HepG2 (cell line): Measurements from ENCODE around the gene NISCH. TPM values are rescaled to one million over a fixed set of nuclear protein-coding genes. Genes with fewer than 3 reads are reported as not detected.

Experiments
- BHLHE40 ChIP-seq: IDR thresholded peaks from 2 replicates; pipeline ENCODE4 v1.6.1; 2011; ENCODE audit warnings: low read length, improper control_type of control experiment
- CEBPG ChIP-seq: IDR thresholded peaks from 2 replicates; pipeline ENCODE4 v1.6.1; 2016
- GATAD1 ChIP-seq: IDR thresholded peaks from 2 replicates; pipeline ENCODE4 v1.6.1; 2016; ENCODE audit warnings: missing genetic modification reagents, missing compliant biosample characterization
- HNF4G ChIP-seq, 2 experiments: sonication (generic) in 1 of 2; formaldehyde crosslinking in 1 of 2; IDR thresholded peaks; 2 replicates each; pipeline versions ENCODE4 v1.4.0 to v1.6.1; 2011 to 2020; ENCODE audit warnings: borderline replicate concordance in 2 of 2, low read depth in 2 of 2, mild to moderate bottlenecking in 2 of 2, low read length in 1 of 2, missing genetic modification reagents in 1 of 2, moderate library complexity in 1 of 2
- IKZF4 ChIP-seq: sonication (generic); formaldehyde crosslinking; IDR thresholded peaks from 2 replicates; pipeline ENCODE4 v1.5.1; 2020; ENCODE audit warnings: borderline replicate concordance, mild to moderate bottlenecking, low read depth, missing genetic modification reagents; ENCODE audit errors: not compliant biosample characterization
- MED13 ChIP-seq: sonication (generic); formaldehyde crosslinking; IDR thresholded peaks from 2 replicates; pipeline ENCODE4 v1.5.0; 2020; ENCODE audit warnings: missing genetic modification reagents
- PRPF4 ChIP-seq: fragments of 200-400 bp; formaldehyde crosslinking; IDR thresholded peaks from 2 replicates; pipeline ENCODE4 v1.6.1; 2016; ENCODE audit warnings: low read length, low read depth; ENCODE audit not compliant: poor library complexity, severe bottlenecking
- TEAD2 ChIP-seq: sonication (generic); formaldehyde crosslinking; IDR thresholded peaks from 2 replicates; pipeline ENCODE4 v1.9.0; 2021; ENCODE audit warnings: missing genetic modification reagents
- ZNF292 ChIP-seq: sonication (generic); formaldehyde crosslinking; IDR thresholded peaks from 2 replicates; pipeline ENCODE4 v1.8.1; 2022; ENCODE audit warnings: mild to moderate bottlenecking, low read depth, missing genetic modification reagents, borderline replicate concordance
- polyA plus RNA-seq, 8 experiments: library from polyadenylated mRNA; depleted of rRNA in 3 of 8; stranded (reverse) in 7 of 8; unstranded in 1 of 8; fragments of >200 nt; fragmentation: Illumina TruSeq in 4 of 8; extraction: Trizol in 4 of 8; gene quantifications; 2 replicates each; pipeline versions ENCODE4 v1.2.1 to v1.2.3, GENCODE V29; 2011 to 2016; ENCODE audit warnings: low read depth in 4 of 8, missing spikeins in 1 of 8, mixed read lengths in 1 of 8; ENCODE audit not compliant: insufficient read depth in 1 of 8
- total RNA-seq, 5 experiments: library from RNA; depleted of rRNA; stranded (reverse); fragments of >200 nt; fragmentation: Illumina TruSeq; extraction: Trizol; gene quantifications; 2 replicates each; pipeline ENCODE4 v1.2.3, GENCODE V29; 2016; ENCODE audit warnings: low read depth in 1 of 5
- TF ChIP-seq, protein P1 (sequence below): sonication (generic); formaldehyde crosslinking; IDR thresholded peaks from 2 replicates; pipeline ENCODE4 v1.4.0; 2020; ENCODE audit warnings: missing genetic modification reagents
- TF ChIP-seq, protein P2 (sequence below): sonication (generic); formaldehyde crosslinking; IDR thresholded peaks from 2 replicates; pipeline ENCODE4 v1.4.0; 2020; ENCODE audit warnings: missing genetic modification reagents
- TF ChIP-seq, protein P3 (sequence below): sonication (generic); formaldehyde crosslinking; IDR thresholded peaks from 2 replicates; pipeline ENCODE4 v1.4.0; 2020; ENCODE audit warnings: mild to moderate bottlenecking, missing genetic modification reagents
- TF ChIP-seq, protein P4 (sequence below): sonication (generic); formaldehyde crosslinking; IDR thresholded peaks from 2 replicates; pipeline ENCODE4 v1.9.0; 2022; ENCODE audit warnings: missing genetic modification reagents, mild to moderate bottlenecking, borderline replicate concordance

The NISCH gene
- total and polyA plus RNA-seq, 2 of the 13 experiments (the other 11 are each of a cell fraction or from before 2014, with no cell fraction given), result 27.0 to 47.6 TPM

DNA sequence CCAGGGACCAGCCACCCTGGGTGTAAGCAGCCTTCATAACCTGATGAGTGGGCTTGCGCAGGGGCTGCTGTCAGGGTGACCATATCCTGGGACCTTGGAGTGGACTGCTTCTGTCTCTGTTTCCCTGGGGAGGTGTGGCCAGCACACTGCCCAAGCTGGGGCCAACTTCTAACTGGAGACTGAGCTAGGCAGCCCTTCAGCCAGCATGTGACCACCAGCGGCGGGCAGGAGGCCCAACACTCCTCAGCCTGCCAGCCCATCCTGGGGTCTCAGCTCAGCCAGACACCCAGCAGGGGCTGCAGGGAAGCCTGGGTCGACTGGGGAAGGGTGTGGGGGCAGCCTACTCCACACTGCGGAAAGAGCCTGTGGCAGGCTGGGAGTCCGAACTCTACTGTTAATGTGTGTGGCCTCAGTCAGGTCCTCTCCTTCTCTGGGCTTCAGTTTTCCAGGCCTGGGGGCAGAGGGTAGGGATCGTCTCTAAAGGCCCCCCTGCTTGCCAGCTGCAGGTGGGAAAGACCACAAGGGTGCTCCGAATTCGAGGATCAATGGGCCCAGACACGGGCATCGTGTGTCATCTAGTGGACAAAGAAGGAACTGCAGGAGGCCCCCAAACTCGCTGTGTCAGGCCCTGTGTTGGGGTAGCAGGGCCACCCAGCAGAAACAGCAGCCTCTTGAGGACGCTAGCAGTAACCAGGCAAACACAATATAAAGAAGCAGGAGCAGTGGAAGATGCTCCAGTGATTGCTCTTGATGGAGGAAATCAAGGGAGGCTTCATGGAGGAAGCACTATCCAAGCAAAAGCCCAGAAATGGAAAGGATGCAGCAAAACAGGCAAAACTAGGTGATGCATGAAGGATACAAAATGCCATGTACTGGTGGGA is 8.5 kb upstream of the NISCH start (continued):
- TF ChIP-seq HNF4G (IDR thresholded peaks at IDR 0.05; ENCODE audit: borderline replicate concordance, low read depth, low read length), result no peak
- peak; percentile 32; the same call in 1 of the 2 replicates for TF ChIP-seq HNF4G (CRISPR knock-in tag; IDR thresholded peaks at IDR 0.05; ENCODE audit: borderline replicate concordance, low read depth)
- TF ChIP-seq, protein P1, sequence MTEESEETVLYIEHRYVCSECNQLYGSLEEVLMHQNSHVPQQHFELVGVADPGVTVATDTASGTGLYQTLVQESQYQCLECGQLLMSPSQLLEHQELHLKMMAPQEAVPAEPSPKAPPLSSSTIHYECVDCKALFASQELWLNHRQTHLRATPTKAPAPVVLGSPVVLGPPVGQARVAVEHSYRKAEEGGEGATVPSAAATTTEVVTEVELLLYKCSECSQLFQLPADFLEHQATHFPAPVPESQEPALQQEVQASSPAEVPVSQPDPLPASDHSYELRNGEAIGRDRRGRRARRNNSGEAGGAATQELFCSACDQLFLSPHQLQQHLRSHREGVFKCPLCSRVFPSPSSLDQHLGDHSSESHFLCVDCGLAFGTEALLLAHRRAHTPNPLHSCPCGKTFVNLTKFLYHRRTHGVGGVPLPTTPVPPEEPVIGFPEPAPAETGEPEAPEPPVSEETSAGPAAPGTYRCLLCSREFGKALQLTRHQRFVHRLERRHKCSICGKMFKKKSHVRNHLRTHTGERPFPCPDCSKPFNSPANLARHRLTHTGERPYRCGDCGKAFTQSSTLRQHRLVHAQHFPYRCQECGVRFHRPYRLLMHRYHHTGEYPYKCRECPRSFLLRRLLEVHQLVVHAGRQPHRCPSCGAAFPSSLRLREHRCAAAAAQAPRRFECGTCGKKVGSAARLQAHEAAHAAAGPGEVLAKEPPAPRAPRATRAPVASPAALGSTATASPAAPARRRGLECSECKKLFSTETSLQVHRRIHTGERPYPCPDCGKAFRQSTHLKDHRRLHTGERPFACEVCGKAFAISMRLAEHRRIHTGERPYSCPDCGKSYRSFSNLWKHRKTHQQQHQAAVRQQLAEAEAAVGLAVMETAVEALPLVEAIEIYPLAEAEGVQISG (CRISPR knock-in tag), result peak; percentile 39; the same call in 1 of the 2 replicates
- TF ChIP-seq CEBPG (CRISPR knock-in tag), result no peak
- no peak for TF ChIP-seq BHLHE40
- no peak for TF ChIP-seq PRPF4
- TF ChIP-seq, protein P2, sequence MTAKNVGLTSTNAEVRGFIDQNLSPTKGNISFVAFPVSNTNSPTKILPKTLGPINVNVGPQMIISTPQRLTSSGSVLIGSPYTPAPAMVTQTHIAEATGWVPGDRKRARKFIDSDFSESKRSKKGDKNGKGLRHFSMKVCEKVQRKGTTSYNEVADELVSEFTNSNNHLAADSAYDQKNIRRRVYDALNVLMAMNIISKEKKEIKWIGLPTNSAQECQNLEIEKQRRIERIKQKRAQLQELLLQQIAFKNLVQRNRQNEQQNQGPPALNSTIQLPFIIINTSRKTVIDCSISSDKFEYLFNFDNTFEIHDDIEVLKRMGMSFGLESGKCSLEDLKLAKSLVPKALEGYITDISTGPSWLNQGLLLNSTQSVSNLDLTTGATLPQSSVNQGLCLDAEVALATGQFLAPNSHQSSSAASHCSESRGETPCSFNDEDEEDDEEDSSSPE, result 0 out of 2 replicates have a peak, but pooled peaks have one; percentile 46
- TF ChIP-seq IKZF4 (CRISPR knock-in tag), result no peak
- TF ChIP-seq, protein P3, sequence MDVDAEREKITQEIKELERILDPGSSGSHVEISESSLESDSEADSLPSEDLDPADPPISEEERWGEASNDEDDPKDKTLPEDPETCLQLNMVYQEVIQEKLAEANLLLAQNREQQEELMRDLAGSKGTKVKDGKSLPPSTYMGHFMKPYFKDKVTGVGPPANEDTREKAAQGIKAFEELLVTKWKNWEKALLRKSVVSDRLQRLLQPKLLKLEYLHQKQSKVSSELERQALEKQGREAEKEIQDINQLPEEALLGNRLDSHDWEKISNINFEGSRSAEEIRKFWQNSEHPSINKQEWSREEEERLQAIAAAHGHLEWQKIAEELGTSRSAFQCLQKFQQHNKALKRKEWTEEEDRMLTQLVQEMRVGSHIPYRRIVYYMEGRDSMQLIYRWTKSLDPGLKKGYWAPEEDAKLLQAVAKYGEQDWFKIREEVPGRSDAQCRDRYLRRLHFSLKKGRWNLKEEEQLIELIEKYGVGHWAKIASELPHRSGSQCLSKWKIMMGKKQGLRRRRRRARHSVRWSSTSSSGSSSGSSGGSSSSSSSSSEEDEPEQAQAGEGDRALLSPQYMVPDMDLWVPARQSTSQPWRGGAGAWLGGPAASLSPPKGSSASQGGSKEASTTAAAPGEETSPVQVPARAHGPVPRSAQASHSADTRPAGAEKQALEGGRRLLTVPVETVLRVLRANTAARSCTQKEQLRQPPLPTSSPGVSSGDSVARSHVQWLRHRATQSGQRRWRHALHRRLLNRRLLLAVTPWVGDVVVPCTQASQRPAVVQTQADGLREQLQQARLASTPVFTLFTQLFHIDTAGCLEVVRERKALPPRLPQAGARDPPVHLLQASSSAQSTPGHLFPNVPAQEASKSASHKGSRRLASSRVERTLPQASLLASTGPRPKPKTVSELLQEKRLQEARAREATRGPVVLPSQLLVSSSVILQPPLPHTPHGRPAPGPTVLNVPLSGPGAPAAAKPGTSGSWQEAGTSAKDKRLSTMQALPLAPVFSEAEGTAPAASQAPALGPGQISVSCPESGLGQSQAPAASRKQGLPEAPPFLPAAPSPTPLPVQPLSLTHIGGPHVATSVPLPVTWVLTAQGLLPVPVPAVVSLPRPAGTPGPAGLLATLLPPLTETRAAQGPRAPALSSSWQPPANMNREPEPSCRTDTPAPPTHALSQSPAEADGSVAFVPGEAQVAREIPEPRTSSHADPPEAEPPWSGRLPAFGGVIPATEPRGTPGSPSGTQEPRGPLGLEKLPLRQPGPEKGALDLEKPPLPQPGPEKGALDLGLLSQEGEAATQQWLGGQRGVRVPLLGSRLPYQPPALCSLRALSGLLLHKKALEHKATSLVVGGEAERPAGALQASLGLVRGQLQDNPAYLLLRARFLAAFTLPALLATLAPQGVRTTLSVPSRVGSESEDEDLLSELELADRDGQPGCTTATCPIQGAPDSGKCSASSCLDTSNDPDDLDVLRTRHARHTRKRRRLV (CRISPR knock-in tag), result no peak
- TF ChIP-seq MED13, result no peak
- TF ChIP-seq TEAD2 (CRISPR knock-in tag), result no peak
- TF ChIP-seq, protein P4, sequence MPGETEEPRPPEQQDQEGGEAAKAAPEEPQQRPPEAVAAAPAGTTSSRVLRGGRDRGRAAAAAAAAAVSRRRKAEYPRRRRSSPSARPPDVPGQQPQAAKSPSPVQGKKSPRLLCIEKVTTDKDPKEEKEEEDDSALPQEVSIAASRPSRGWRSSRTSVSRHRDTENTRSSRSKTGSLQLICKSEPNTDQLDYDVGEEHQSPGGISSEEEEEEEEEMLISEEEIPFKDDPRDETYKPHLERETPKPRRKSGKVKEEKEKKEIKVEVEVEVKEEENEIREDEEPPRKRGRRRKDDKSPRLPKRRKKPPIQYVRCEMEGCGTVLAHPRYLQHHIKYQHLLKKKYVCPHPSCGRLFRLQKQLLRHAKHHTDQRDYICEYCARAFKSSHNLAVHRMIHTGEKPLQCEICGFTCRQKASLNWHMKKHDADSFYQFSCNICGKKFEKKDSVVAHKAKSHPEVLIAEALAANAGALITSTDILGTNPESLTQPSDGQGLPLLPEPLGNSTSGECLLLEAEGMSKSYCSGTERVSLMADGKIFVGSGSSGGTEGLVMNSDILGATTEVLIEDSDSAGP, result no peak; the same call in 1 of the 2 replicates
- no peak for TF ChIP-seq ZNF292
- peak; percentile 55 for TF ChIP-seq GATAD1
